ENCODE results near the gene CDK16. TPM values are rescaled to one million over a fixed set of nuclear protein-coding genes. Genes with fewer than 3 reads are reported as not detected.

CDK16 gene
- total and polyA plus RNA-seq, 2 of the 4 experiments (the other 2 are of a cell fraction), result 85.3 to 106 TPM

- H2BK5ac ChIP-seq (ENCODE audit: low read depth, low read length, poor library complexity, severe bottlenecking), result no peak overlapping the region
- peaks cover 7% of the 10 kb centered on the region for H3K27me3 ChIP-seq (ENCODE audit: control insufficient read depth, insufficient read depth, low read length)
- ATAC-seq (ENCODE audit: low read depth), result no peak
- H2AK9ac ChIP-seq (replicated peaks; ENCODE audit: low read depth, low read length, poor library complexity), result no peak overlapping the region
- no peak overlapping the region for H3K56ac ChIP-seq (ENCODE audit: extremely low read depth, insufficient read depth, low read length)
- H3K14ac ChIP-seq (replicated peaks; ENCODE audit: low read depth, low read length), result no peak overlapping the region
- no peak overlapping the region for H3K18ac ChIP-seq (ENCODE audit: low read depth, low read length)
- intact Hi-C loops (cut with micrococcal nuclease) (no loop called here), dilution Hi-C loops (cut with HindIII; ENCODE audit: low sequenced_read_pairs, unreplicated experiment) (no loop called here), in situ Hi-C loops (cut with MboI; ENCODE audit: low sequenced_read_pairs) (no loop called here)
- TF ChIP-seq CHD1 (IDR thresholded peaks at IDR 0.05; ENCODE audit: low read depth, low read length), result no peak
- TF ChIP-seq RFX5 (IDR thresholded peaks at IDR 0.05; ENCODE audit: low read depth, low read length), result no peak
- no peak for TF ChIP-seq FOS (IDR thresholded peaks at IDR 0.05; ENCODE audit: low read depth, low read length)
- no peak for TF ChIP-seq BHLHE40 (IDR thresholded peaks at IDR 0.05; ENCODE audit: low read depth, low read length)
- no peak for TF ChIP-seq RAD21 (IDR thresholded peaks at IDR 0.05; ENCODE audit: low read length)
- no peak for TF ChIP-seq MAZ (IDR thresholded peaks at IDR 0.05; ENCODE audit: borderline replicate concordance, low read depth, low read length)
- TF ChIP-seq NFE2L2 (IDR thresholded peaks at IDR 0.05; ENCODE audit: low read depth, low read length), result no peak
- TF ChIP-seq ELK1 (IDR thresholded peaks at IDR 0.05; ENCODE audit: borderline replicate concordance, low read depth, low read length), result no peak
- TF ChIP-seq POLR2A (IDR thresholded peaks at IDR 0.05; ENCODE audit: low read depth, low read length), result no peak
- no peak for TF ChIP-seq CEBPB (IDR thresholded peaks at IDR 0.05; ENCODE audit: low read depth, low read length)
- TF ChIP-seq MXI1 (IDR thresholded peaks at IDR 0.05; ENCODE audit: borderline replicate concordance, low read depth, low read length), result no peak
- no peak for TF ChIP-seq SMC3 (IDR thresholded peaks at IDR 0.05; ENCODE audit: low read depth, low read length)
- TF ChIP-seq, protein P1, sequence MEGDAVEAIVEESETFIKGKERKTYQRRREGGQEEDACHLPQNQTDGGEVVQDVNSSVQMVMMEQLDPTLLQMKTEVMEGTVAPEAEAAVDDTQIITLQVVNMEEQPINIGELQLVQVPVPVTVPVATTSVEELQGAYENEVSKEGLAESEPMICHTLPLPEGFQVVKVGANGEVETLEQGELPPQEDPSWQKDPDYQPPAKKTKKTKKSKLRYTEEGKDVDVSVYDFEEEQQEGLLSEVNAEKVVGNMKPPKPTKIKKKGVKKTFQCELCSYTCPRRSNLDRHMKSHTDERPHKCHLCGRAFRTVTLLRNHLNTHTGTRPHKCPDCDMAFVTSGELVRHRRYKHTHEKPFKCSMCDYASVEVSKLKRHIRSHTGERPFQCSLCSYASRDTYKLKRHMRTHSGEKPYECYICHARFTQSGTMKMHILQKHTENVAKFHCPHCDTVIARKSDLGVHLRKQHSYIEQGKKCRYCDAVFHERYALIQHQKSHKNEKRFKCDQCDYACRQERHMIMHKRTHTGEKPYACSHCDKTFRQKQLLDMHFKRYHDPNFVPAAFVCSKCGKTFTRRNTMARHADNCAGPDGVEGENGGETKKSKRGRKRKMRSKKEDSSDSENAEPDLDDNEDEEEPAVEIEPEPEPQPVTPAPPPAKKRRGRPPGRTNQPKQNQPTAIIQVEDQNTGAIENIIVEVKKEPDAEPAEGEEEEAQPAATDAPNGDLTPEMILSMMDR (conservative IDR thresholded peaks at IDR 0.05; ENCODE audit: low read depth, low read length), result no peak
- TF ChIP-seq, protein P2, sequence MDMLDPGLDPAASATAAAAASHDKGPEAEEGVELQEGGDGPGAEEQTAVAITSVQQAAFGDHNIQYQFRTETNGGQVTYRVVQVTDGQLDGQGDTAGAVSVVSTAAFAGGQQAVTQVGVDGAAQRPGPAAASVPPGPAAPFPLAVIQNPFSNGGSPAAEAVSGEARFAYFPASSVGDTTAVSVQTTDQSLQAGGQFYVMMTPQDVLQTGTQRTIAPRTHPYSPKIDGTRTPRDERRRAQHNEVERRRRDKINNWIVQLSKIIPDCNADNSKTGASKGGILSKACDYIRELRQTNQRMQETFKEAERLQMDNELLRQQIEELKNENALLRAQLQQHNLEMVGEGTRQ (IDR thresholded peaks at IDR 0.05; ENCODE audit: low read depth, low read length), result no peak
- no peaks in the 10 kb centered on the region for H4K20me1 ChIP-seq (ENCODE audit: insufficient read depth, low read length)
- no peak overlapping the region for H2BK120ac ChIP-seq (ENCODE audit: low read depth, low read length)
- H3K4me1 ChIP-seq (ENCODE audit: control insufficient read depth, insufficient read depth, low read length), result no peaks in the 10 kb centered on the region
- CTCF ChIA-PET, result no interaction called here
- POLR2A ChIA-PET (ENCODE audit: unreplicated experiment), result no interaction called here
- H4K91ac ChIP-seq (ENCODE audit: insufficient read depth, low read depth, low read length), result no peak overlapping the region
- no peaks in the 10 kb centered on the region for H3K79me1 ChIP-seq (ENCODE audit: low read depth in 1 of 2, low read length in 2 of 2)
- H3K4me2 ChIP-seq (ENCODE audit: low read depth, low read length), result no peak overlapping the region
- H3K36me3 ChIP-seq (ENCODE audit: control insufficient read depth, insufficient read depth, low read length), result no peaks in the 10 kb centered on the region
- H4K8ac ChIP-seq (ENCODE audit: low read depth in 2 of 2, low read length in 2 of 2), result no peak overlapping the region
- H3K9me3 ChIP-seq (ENCODE audit: control insufficient read depth, insufficient read depth, low read length), result no peaks in the 10 kb centered on the region
- DNase-seq, result no peak
- no peak overlapping the region for H2BK20ac ChIP-seq (ENCODE audit: low read depth, low read length)
- no peak overlapping the region for H3K23ac ChIP-seq (ENCODE audit: low read depth, low read length)
- no peak overlapping the region for H3K4ac ChIP-seq (ENCODE audit: low read depth, low read length)
- H3K27ac ChIP-seq (ENCODE audit: insufficient read depth, low read length), result no peak overlapping the region
- no peak overlapping the region for H3K9ac ChIP-seq (ENCODE audit: low read depth, low read length)
- H3K4me3 ChIP-seq (ENCODE audit: insufficient read depth, low read depth, low read length), result no peak overlapping the region
- BruUV-seq (replicated peaks), result no TSS peak
- no peak overlapping the region for H2AFZ ChIP-seq (replicated peaks; ENCODE audit: low read length, poor library complexity)
- no peaks in the 10 kb centered on the region for H3K9me1 ChIP-seq (ENCODE audit: insufficient read depth, low read length)
- H4K5ac ChIP-seq (ENCODE audit: low read depth, low read length), result no peak overlapping the region
- no CpG with 5 or more reads among the region's 2 CpGs for WGBS, 2 experiments (ENCODE audit: extremely low coverage in 2 of 2, insufficient read length in 1 of 2)
- H2AK5ac ChIP-seq (ENCODE audit: low read depth, low read length), result no peak overlapping the region
- no peak overlapping the region for H2BK15ac ChIP-seq (ENCODE audit: low read depth, low read length)
Observed at GRCh38 chrX:47272013-47272408, 53.5 kb downstream of the CDK16 start.
